IPS DF 6.9 (cell line): Measurements from ENCODE around the gene TTC29.
"Not testable (repeated sequence)": the region's sequence is repeated elsewhere in the genome, so short reads cannot be mapped to it uniquely, and the experiment has no call there.

Experiments
- DNase-seq: peaks from one replicate; pipeline ENCODE4 v3.0.0-alpha.2; 2013; ENCODE audit warnings: low read depth, low spot score
- H3K27ac ChIP-seq: one replicate; pipeline ENCODE4 v1.5.1; 2013; ENCODE audit warnings: low read length, control low read depth
- H3K27me3 ChIP-seq: 2 replicates; pipeline ENCODE4 v1.6.1; 2013; ENCODE audit warnings: mild to moderate bottlenecking, low read length; ENCODE audit not compliant: control insufficient read depth, insufficient read depth
- H3K36me3 ChIP-seq: 2 replicates; pipeline ENCODE4 v1.6.1; 2013; ENCODE audit warnings: low read length; ENCODE audit not compliant: control insufficient read depth, insufficient read depth
- H3K4me1 ChIP-seq: 2 replicates; pipeline ENCODE4 v1.6.1; 2013; ENCODE audit warnings: low read length; ENCODE audit not compliant: control insufficient read depth, insufficient read depth
- H3K4me3 ChIP-seq: 2 replicates; pipeline ENCODE4 v1.5.1; 2013; ENCODE audit warnings: mild to moderate bottlenecking, low read length
- H3K9me3 ChIP-seq: 2 replicates; pipeline ENCODE4 v1.6.1; 2013; ENCODE audit warnings: low read length, inconsistent platforms; ENCODE audit not compliant: control insufficient read depth, insufficient read depth
- WGBS: extraction: QIAGEN DNeasy Blood & Tissue Kit; methylation state at CpG from one replicate; pipeline ENCODE4 v1.1.7; 2013; ENCODE audit warnings: mixed read lengths, missing lambda C conversion rate; ENCODE audit not compliant: insufficient read length, insufficient coverage; 5-methylcytosine and 5-hydroxymethylcytosine counted together

Gene TTC29

DNA sequence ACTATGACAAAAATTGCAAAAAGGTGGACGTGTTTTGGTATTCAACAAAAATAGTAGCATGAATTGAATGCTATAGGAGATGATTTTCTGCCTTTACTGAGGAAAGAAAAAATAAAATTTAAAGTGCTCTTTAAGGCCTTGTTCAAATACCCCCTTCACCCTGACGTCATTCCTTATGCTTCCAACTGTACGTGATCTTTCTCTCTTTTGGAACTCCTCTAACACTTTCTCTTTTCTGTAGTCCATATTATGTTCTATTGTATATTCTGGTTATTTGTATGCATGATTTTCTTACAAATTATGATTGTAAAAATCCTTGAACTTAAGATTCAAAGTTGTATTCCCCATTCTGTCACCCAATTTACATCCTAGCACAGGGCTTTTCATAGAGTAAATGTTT, 206.5 kb downstream of the TTC29 start:
- no peaks in the 10 kb centered on the region for H3K4me1 ChIP-seq
- H3K4me3 ChIP-seq, result no peak overlapping the region
- WGBS, result no CpG with 5 or more reads among the region's 3 CpGs
- H3K36me3 ChIP-seq, result no peaks in the 10 kb centered on the region
- H3K27ac ChIP-seq, result no peak overlapping the region
- no peaks in the 10 kb centered on the region for H3K9me3 ChIP-seq
- no peaks in the 10 kb centered on the region for H3K27me3 ChIP-seq
- DNase-seq, result no peak

DNA sequence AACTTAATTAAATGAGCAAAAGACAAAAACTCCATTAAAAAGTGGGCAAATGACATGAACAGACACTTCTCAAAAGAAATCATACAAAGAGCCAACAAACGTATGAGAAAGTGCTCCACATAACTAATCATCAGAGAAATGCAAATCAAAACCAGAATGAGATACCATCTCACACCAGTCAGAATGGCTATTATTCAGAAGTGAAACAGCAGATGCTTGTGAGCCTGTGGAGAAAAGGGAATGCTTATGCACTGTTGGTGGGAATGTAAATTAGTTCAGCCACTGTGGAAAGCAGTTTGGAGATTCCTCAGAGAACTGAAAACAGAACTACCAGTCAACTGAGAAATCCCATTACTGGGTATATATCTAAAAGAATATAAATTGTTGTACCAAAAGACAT, 222.1 kb downstream of the TTC29 start:
- no CpG with 5 or more reads among the region's 1 CpG for WGBS
- not testable (repeated sequence) for H3K27me3 ChIP-seq, H3K36me3 ChIP-seq, H3K9me3 ChIP-seq, DNase-seq, H3K27ac ChIP-seq, H3K4me1 ChIP-seq, H3K4me3 ChIP-seq

DNA sequence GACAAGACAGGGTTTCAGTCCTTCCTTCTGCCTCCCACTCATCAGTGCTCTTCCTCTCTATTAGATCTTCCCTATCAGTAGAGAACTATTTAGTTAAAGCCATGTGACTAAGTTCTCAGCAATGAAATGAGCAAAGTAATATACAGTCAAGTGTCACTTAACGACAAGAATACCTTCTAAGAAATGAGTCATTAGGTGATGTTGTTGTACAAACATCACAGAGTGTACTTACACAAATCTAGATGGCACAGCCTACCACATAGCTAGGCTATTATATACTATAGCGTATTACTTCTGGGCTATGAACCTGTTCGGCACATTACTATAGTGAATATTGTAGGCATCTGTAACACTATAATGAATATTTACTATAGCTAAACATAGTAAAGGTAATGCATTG, 235.7 kb downstream of the TTC29 start:
- H3K27ac ChIP-seq, result no peak overlapping the region
- WGBS, result no CpG with 5 or more reads among the region's 3 CpGs
- H3K9me3 ChIP-seq, result no peaks in the 10 kb centered on the region
- H3K4me1 ChIP-seq, result no peaks in the 10 kb centered on the region
- H3K27me3 ChIP-seq, result no peaks in the 10 kb centered on the region
- H3K4me3 ChIP-seq, result no peak overlapping the region
- no peaks in the 10 kb centered on the region for H3K36me3 ChIP-seq
- no peak for DNase-seq

DNA sequence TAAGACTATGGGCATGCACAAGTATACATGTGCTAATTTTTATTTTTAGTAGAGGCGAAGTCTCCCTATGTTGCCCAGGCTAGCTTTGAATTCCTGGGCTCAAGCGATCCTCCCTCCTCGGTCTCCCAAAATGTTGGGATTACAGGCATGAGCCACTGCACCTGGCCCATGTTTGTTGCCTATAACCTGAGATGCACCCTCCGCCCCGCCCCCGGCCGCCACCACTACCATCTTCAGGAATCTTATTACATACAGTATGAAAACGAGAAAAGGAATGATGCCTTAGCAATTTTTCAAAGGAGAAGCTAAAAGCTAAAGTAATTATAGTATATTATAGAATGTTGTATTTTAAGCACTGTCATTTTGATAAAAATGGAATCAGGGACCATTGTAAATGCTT, 245.8 kb downstream of the TTC29 start:
- H3K9me3 ChIP-seq, result no peaks in the 10 kb centered on the region
- WGBS, result no CpG with 5 or more reads among the region's 8 CpGs
- no peaks in the 10 kb centered on the region for H3K27me3 ChIP-seq
- DNase-seq, result no peak
- H3K27ac ChIP-seq, result no peak overlapping the region
- H3K4me3 ChIP-seq, result no peak overlapping the region
- H3K4me1 ChIP-seq, result no peaks in the 10 kb centered on the region
- H3K36me3 ChIP-seq, result no peaks in the 10 kb centered on the region

DNA sequence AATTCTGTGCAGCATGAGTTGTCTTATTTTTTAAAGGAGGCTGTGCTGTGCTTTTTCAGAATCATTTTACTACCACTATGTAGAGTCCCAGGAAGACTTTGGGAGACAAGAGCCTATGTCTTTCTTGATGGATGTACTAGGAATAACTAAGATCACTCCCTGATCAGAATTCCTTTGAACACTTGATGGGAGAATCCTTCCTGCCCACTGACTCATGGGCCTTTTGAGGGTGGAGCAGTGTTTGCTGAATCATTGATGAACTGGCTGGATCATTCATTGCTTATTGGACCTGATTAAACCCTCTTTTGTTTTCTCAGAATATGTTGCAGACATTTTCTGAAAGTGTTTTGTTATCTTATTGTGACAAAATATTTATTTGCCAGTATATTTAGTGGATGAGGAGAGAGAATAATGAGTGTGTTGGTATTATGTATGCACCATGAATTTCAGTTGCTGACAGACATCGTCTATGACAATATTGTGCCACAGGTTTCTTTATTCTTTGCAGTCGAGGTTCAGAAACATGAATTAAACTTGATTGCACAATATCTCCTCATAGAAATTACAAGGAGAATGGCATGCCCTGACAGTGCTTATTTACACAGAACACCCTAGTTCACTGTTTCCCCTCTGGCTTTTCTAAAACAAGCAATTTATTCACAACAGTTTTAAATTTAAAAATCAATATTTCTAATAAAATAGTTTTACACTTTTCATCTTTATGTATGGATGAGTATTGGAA, 270.7 kb downstream of the TTC29 start:
- Histone ChIP-seq H3K27me3 (no peaks in the 10 kb centered on the region), H3K4me1 (no peaks in the 10 kb centered on the region), H3K27ac (no peak overlapping the region), H3K4me3 (no peak overlapping the region), H3K36me3 (no peaks in the 10 kb centered on the region), H3K9me3 (no peaks in the 10 kb centered on the region)
- no CpG with 5 or more reads among the region's 2 CpGs for WGBS
- DNase-seq, result no peak

DNA sequence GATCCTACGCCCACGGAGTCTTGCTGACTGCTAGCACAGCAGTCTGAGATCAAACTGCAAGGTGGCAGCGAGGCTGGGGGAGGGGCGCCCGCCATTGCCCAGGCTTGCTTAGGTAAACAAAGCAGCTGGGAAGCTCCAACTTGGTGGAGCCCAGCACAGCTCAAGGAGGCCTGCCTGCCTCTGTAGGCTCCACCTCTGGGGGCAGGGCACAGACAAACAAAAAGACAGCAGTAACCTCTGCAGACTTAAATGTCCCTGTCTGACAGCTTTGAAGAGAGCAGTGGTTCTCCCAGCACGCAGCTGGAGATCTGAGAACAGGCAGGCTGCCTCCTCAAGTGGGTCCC, 281.7 kb downstream of the TTC29 start:
- H3K27me3 ChIP-seq, H3K4me3 ChIP-seq, H3K9me3 ChIP-seq, H3K36me3 ChIP-seq, H3K4me1 ChIP-seq, DNase-seq, H3K27ac ChIP-seq: not testable (repeated sequence)
- WGBS, result no CpG with 5 or more reads among the region's 6 CpGs

DNA sequence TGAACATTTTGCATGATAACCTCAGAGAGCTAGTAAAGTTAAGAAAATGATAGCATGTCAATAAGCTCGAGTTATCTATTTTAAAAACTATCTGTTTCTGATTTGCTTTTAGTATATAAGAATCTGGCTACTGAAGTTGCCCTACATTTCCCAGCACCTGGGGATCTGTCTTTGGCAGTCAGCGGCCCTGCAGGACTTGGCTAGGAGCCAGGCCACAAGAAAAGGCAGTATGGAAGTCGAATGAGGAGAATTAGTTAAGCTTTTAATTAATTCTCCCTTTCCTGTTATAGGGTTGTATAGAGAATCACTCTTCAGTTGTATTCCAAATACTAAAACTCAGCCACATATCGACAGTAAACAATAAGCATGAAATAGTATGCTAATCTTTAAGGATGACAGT, 284.3 kb downstream of the TTC29 start:
- Histone ChIP-seq H3K9me3 (no peaks in the 10 kb centered on the region), H3K36me3 (no peaks in the 10 kb centered on the region), H3K4me1 (no peaks in the 10 kb centered on the region), H3K27ac (no peak overlapping the region), H3K27me3 (peaks cover 7% of the 10 kb centered on the region; the same call in 1 of the 2 replicates), H3K4me3 (no peak overlapping the region)
- no CpG with 5 or more reads among the region's 4 CpGs for WGBS
- no peak for DNase-seq
